Measurements from ENCODE around the gene C3orf49. TPM values are rescaled to one million over a fixed set of nuclear protein-coding genes. Genes with fewer than 3 reads are reported as not detected.

Gene C3orf49
- total and polyA plus RNA-seq, 2 of the 13 experiments (the other 11 are each of a cell fraction or from before 2014, with no cell fraction given), result not detected

DNA sequence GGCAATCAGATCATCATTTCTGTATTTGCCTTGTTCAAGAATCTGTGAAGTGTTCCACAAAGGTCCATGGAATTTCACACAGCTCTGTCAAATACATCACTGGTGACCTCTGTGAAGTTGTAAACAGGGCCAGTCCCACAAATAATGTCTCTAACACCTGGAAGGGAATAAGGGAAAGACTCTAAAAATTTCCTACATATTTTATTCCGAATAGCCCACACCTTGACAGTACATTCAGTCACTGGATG, at the start of gene C3orf49 (continued):
- TF ChIP-seq, protein P1, sequence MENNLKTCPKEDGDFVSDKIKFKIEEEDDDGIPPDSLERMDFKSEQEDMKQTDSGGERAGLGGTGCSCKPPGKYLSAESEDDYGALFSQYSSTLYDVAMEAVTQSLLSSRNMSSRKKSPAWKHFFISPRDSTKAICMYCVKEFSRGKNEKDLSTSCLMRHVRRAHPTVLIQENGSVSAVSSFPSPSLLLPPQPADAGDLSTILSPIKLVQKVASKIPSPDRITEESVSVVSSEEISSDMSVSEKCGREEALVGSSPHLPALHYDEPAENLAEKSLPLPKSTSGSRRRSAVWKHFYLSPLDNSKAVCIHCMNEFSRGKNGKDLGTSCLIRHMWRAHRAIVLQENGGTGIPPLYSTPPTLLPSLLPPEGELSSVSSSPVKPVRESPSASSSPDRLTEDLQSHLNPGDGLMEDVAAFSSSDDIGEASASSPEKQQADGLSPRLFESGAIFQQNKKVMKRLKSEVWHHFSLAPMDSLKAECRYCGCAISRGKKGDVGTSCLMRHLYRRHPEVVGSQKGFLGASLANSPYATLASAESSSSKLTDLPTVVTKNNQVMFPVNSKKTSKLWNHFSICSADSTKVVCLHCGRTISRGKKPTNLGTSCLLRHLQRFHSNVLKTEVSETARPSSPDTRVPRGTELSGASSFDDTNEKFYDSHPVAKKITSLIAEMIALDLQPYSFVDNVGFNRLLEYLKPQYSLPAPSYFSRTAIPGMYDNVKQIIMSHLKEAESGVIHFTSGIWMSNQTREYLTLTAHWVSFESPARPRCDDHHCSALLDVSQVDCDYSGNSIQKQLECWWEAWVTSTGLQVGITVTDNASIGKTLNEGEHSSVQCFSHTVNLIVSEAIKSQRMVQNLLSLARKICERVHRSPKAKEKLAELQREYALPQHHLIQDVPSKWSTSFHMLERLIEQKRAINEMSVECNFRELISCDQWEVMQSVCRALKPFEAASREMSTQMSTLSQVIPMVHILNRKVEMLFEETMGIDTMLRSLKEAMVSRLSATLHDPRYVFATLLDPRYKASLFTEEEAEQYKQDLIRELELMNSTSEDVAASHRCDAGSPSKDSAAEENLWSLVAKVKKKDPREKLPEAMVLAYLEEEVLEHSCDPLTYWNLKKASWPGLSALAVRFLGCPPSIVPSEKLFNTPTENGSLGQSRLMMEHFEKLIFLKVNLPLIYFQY (CRISPR knock-in tag; IDR thresholded peaks at IDR 0.05; ENCODE audit: borderline replicate concordance), result no peak
- TF ChIP-seq SMARCC2 (IDR thresholded peaks at IDR 0.05), result no peak
- TF ChIP-seq ASH2L (IDR thresholded peaks at IDR 0.05; ENCODE audit: insufficient read length, low read depth, low read length), result no peak
- TF ChIP-seq ATM (IDR thresholded peaks at IDR 0.05; ENCODE audit: borderline replicate concordance), result no peak
- no peak for TF ChIP-seq ZUFSP (CRISPR knock-in tag; IDR thresholded peaks at IDR 0.05; ENCODE audit: borderline replicate concordance)
- TF ChIP-seq, protein P2, sequence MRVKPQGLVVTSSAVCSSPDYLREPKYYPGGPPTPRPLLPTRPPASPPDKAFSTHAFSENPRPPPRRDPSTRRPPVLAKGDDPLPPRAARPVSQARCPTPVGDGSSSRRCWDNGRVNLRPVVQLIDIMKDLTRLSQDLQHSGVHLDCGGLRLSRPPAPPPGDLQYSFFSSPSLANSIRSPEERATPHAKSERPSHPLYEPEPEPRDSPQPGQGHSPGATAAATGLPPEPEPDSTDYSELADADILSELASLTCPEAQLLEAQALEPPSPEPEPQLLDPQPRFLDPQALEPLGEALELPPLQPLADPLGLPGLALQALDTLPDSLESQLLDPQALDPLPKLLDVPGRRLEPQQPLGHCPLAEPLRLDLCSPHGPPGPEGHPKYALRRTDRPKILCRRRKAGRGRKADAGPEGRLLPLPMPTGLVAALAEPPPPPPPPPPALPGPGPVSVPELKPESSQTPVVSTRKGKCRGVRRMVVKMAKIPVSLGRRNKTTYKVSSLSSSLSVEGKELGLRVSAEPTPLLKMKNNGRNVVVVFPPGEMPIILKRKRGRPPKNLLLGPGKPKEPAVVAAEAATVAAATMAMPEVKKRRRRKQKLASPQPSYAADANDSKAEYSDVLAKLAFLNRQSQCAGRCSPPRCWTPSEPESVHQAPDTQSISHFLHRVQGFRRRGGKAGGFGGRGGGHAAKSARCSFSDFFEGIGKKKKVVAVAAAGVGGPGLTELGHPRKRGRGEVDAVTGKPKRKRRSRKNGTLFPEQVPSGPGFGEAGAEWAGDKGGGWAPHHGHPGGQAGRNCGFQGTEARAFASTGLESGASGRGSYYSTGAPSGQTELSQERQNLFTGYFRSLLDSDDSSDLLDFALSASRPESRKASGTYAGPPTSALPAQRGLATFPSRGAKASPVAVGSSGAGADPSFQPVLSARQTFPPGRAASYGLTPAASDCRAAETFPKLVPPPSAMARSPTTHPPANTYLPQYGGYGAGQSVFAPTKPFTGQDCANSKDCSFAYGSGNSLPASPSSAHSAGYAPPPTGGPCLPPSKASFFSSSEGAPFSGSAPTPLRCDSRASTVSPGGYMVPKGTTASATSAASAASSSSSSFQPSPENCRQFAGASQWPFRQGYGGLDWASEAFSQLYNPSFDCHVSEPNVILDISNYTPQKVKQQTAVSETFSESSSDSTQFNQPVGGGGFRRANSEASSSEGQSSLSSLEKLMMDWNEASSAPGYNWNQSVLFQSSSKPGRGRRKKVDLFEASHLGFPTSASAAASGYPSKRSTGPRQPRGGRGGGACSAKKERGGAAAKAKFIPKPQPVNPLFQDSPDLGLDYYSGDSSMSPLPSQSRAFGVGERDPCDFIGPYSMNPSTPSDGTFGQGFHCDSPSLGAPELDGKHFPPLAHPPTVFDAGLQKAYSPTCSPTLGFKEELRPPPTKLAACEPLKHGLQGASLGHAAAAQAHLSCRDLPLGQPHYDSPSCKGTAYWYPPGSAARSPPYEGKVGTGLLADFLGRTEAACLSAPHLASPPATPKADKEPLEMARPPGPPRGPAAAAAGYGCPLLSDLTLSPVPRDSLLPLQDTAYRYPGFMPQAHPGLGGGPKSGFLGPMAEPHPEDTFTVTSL (CRISPR knock-in tag; IDR thresholded peaks at IDR 0.05; ENCODE audit: borderline replicate concordance), result no peak

Data from HepG2 (cell line).